Activated CD4-positive, alpha-beta T cell treated with anti-CD3 and anti-CD28 coated beads, Interleukin-2, amount 50 U/mL, for 24 hours (primary cell): ENCODE measurements around the gene SLC9B2.
A peak's percentile ranks its signal among the peaks of the same experiment; 100 is the strongest.

ENCODE experiments used
- DNase-seq, 2 donors: peaks; one replicate each; pipeline ENCODE4 v3.0.0-alpha.2; 2020; ENCODE audit warnings: low read depth in 1 of 2, low spot score in 1 of 2

The SLC9B2 gene

DNA sequence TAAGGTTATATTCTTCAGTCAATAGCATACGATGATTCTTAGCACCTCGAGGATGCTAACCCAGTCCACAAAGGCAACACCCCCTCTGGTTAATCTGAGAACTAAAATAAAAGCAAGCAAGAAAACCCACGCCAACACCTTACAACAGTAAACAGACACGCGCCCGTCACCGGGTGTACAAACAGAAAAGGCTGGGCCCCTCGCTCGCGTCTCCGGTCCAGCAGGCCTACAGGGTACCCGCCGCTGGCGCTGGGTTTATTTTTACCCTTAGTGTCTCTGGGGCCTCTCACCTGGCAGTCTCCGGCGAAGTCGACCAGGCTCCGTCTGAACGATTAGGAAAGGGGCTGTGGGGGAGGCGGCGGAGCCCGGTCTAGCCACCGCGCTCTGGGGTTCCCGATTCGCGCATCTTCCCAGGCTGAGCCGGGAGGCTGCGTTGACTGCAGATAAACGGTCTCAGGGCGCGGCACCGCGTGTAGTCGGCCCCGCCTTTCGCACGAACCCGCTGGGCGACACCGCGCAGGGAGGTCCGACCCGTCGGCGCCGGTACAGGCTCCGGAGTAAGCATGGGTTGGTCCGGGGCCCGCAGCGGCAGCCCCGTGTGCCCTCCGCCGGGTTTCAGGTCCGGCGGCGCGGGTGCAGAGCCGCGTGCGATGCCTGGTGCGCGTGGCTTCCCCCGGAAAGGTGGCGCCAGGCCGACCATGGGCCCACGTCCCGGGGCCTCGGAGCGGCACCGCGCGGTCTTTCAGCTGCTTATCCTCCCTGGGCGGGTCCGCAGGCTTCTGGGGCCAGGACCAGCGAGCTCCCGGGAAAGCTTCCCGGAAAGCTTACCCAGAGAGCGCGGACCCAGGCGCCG, 441 bp downstream of the SLC9B2 start:
- peak; percentile 46 to 58 for DNase-seq

DNA sequence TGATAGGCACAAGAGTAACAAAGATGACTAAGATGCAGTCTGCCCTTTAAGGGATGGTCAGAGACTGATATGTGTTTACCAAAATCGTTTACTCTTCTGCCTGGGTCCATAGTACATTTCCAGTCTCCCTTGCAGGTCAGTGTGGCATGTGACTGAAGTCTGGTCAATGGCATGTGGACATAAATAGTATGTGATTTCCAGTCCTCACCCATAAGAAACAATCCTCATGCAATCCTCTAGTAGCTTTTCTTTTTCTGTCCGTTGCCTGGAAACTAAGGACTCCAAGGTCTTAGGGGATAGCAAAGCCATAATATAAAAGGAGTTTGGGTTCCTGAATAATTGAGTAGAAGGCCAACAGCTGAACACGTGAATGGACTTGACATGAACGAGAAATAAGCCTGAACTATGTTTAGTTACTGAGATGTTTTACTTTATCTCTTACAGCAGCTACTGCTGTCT, 1.1 kb downstream of the SLC9B2 start:
- no peak for DNase-seq

DNA sequence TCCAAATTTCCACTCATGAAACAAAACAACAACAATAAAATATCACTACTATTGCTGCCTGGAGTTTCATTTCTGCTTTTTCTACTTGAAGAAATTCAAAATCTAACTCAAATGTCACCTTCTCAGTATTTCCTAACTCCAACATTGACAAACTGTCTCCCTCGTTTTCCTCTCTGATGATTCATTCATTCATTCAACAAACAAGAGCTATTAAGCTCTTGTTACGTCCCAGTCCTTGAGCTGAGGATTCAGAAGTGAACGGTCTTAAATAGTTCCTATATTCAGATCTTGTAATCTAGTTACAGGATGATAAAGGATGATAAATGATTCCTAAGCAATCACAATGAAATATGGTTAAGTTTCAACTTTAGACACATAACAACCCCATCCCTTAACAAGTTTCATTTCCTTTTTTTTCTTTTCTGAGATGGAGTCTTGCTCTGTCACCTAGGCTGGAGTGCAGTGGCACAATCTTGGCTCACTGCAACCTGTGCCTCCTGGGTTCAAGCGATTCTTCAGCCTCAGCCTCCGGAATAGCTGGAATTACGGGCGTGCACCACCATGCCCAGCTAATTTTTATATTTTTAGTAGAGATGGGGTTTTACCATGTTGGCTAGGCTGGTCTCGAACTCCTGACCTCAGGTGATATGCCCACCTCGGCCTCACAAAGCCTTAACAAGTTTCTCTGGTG, 1.7 kb downstream of the SLC9B2 start:
- no peak for DNase-seq

DNA sequence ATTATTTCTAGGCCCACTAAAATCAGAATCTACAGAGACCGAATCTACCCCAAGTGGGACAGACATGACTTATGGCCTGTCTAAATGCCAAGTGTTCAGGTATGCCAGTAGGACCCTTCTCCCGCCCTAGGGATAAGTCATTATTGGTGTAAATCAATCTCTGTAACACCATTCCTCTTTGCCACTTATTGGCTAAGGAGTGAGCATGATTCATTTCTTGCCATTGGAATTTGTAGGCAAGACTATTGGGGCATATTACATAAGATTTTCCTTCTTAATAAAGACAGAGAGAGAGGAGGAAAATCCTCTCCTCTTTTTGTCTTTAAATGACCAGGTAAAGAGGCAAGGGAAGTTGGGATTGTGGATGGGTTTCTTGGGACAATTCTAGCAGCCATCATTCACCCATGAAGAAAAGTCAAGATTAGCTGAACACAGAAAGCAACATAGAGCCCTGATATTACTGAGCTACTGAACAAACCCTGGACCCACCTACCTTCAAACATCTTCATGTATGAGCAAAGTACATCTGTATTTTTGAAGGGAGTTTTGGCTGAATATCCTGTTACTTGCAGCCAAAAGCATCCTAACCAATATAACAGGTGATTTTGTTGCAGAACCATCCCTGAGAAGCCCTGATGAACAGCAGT, 2.6 kb downstream of the SLC9B2 start:
- DNase-seq = no peak

DNA sequence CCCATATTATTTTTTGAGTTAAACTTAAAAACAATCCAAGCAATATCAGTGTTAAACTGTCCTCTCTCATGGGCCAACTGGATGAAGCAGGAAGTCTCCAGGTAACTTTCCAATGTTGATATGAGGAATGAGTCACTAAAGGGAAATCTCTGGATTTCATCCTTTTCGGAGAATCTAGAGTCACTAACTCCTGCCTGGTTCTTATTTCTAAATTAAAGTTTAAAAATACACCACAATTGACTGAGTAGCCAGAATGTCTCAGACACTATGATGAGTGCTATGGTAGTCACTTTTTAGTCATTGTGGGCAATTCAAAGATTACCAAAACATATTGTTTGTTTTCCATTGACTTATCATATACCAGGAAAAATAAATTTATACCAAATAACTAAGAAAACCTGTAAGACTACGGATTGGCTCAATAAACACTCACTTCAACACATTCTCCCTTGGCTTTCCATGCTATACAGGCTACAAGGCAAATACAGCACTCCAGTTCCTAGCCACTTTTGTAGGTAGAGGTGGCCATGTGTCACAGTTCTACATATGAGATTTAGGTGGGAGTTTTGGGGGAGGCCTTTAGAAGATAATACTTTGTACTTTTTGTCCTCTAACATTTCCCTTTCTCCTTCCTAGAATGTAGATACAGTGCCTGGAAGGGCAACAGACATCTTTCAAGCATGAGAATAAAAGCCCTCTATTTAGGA, 8.6 kb downstream of the SLC9B2 start:
- DNase-seq = no peak

DNA sequence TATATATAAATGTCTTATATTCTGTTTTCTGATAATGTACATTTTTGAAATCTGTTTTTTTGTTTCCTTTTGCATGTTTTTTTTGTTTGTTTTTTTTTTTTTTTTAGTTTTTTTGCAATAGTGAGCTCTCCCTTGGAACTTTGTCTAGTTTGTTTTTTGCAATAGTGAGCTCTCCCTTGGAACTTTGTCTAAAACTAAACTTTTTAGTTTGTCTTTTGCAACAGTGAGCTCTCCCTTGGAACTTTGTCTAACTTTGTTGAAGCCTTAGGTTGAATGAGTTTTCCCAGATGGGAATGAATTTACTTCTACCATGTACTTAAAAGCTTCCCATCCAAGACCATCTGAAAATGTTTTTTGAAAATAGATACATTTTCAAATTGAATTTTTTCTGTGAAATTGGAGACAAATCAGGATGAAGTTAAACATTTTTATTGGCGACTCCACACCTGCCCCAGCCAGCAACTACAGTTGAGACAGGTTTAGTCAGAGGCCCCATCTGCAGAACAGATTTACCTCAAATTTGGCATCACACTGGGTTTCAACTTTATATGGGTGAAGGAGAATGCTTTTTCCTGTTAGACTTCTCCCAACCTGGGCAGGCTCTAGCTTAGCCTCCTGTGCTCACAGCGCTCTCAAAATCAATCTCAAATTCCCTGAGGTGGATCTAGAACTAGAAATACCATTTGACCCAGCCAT, 16.0 kb downstream of the SLC9B2 start:
- DNase-seq = no peak

DNA sequence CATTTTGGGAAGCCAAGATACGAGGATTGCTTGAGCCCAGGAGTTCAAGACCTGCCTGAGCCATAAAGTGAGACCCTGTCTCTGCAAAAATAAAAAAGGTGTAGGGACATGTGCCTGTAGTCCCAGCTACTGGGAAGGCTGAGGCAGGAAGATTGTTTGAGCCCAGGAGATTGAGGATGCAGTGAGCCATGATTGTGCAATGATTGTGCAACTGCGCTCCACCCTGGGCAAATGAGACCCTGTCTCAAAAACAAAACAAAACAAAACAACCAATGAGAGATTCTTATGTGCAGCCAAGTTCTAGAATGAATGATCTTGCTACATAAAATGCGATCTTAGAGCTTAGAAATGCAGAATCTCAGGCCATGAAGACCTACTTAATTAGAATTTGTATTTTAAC, 22.5 kb downstream of the SLC9B2 start:
- DNase-seq = no peak

DNA sequence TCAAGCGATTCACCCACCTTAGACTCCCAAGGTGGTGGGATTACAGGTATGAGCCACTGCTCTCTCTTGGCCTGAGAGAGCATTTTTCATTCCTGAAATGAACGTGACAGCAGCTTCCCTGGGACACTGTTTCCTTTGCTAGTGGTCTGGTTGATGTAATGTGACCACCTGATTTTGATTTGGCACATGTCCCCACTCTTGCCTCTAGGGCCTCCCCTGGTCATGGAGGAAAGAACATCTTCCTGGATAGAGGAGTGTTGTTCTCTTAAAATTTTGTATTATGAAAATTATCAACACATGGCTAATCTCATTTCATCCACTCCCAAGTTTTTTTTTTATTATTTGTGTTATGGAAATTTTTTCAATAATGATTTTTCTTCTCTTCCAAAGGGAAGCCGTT, 23.8 kb downstream of the SLC9B2 start:
- no peak for DNase-seq

DNA sequence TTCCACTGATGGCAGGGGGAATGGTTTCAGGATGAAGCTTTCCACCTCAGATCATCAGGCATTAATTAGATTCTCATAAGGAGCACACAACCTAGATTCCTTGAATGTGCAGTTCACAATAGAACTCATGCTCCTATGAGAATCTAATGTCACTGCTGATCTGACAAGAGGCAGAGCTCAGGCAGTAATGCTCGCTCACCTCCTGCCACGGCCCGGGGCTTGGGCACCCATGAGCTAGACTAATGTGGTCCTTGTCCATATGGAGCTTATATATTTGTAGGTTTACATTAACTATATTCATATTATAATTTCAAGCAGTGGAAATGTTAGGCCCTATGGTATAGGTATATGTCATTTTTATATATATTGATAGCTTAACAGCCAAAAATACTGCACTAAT, 24.4 kb downstream of the SLC9B2 start:
- no peak for DNase-seq

DNA sequence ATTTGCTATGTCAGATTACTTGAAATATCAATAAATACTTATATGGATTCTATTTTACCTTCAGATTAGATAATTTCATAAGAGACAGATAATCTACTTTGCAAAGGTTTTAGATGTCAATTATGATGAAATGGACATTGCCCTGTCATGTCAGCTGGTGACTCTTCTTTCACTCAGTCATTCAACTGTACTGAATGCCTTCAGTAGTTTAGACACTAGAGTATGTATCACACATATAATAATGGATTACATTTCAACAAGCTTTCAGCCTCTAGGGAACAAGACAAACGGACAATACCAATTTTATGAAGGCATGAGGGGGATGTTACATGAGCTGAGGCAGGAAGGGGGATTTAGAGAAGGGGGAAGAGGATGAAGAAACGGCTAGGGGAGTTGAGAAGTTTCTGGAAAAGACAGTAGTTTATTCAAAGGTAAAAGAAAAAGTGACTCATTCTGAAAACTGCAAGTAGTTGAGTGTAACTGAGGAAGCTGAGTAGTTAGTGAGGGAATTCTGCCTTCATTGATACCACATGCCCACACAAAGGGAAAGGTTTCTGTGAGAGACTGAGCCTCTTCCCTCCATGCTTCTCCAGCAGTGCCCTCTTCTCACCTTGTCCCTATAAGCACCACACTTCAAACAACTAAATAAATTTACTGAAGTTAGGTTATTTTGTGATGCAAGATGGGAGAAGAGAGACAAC, 25.7 kb downstream of the SLC9B2 start:
- DNase-seq = no peak

DNA sequence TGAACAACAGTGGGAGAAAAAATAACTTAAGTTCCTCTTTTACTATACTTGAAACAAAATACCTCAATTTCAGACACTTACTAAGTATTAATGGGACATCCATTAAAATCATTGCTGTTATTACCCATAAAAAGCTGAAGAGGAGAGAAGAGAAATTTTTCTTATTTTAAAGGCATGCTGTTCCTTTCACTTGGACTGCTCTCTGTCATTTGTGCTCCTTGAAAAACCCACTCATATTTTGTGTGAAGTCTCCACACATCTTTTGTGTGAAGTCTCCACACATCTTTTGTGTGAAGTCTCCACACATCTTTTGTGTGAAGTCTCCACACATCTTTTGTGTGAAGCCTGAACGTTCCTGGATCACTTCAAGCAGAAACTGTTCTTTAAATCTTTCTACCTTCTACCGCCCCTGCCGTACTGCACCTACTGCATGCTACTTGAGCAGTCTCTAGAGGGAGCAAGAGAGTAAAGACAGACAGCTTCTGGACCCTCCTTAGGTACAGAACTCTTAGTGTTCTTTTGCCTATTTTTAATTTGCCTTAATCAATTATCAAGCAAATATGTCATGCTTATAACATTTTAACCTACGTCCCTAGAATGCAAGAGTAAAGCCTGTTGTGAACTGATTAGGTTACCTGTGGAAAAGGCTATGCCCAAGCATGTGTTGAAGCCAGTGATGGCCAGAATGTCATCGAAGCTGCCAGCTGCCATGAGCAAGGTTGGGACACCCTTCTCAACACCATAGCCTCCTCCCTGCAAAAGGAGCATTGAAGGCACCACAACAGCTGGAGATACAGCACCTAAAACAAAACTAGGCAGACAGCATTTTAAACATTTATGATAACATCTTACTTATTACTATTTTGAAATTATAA, 29.9 kb downstream of the SLC9B2 start:
- peak in 1 of 2 donors; percentile 10 for DNase-seq

DNA sequence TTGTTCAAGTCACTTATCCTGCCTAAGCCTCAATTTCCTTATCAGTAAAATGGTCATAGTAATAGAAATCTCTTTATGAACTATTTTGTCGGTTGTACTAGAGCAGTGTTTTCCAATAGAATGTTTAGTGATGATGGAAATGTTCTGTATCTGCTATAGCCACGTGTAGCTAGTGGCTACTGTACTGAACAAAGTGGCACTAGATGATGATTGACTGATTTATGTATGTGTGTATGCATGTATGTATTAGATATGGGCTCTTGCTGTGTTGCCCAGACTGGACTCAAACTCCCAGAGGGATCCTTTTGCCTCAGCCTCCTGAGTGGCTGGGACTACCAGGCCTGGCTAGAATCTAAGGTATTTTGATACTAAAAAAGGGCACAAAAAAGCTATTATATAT, 32.4 kb downstream of the SLC9B2 start:
- no peak for DNase-seq

DNA sequence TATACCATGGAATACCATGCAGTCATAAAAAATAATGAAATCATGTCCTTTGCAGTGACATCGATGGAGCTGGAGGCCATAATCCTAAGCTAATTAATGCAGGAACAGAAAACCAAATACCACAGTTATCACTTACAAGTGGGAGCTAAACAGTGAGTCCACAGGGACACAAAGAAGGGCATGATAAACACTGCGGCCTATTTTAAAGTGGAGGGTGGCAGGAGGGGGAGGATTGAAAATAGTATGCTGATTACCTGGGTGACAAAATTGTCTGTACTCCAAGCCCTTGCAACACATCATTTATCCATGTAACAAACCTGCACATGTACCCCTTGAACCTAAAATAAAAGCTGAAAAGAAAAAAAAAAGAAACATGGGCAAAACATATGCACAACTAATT, 40.4 kb downstream of the SLC9B2 start:
- no peak for DNase-seq

DNA sequence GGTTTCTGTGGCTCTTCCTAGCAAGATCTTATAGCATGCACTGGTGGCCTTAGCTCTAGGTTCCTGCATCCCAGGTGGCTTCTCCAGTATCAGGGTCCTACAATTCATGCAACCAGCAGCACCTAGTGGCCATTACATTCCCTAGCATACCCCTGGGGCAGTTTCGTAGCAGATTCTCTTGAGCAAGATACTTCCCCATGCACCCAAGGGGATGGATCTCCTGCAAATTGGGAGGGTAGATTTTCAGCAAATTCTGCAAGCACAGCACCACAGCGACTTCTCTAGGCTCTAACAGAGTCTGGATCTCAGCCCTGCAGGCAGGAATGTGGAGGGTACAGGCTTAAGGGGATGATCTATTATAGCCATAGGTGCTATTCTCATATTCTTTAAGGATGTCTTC, 44.0 kb downstream of the SLC9B2 start:
- DNase-seq = no peak

DNA sequence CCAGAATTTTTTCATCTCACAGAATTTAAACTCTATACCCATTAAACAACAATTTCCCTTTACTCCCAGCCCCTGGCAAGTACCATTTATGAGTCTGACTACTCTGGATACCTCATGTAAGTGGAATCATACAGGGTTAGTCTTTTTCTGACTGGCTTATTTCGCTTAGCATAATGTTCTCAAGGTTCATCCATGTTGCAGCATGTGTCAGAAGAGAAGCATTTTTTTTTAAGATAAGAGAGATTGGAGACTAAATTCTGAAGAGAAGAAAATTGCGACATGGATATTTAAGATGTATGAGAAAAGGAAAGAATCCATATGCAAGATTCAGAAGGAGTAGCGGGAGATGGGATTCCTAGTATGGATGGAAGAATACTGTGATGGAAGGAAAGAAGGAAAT, 45.8 kb downstream of the SLC9B2 start:
- DNase-seq = no peak

DNA sequence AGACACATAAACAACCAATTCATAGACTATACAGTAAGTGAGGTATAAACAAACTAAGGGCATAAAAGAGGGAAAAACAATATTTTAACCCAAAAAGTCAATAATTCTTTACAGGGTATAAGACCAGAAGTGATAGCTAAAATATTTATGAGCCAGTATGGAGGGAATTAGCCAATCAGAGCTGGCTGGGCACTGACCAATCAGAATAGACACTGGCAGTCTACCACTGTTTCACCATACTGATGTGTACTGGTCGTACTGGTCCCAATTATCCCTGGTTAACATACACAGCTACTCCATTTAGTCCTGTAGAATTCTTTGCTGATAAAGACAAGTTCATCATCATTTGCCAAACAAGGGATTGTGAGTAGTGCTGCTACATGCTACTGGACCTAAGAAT, 47.3 kb downstream of the SLC9B2 start:
- no peak for DNase-seq

DNA sequence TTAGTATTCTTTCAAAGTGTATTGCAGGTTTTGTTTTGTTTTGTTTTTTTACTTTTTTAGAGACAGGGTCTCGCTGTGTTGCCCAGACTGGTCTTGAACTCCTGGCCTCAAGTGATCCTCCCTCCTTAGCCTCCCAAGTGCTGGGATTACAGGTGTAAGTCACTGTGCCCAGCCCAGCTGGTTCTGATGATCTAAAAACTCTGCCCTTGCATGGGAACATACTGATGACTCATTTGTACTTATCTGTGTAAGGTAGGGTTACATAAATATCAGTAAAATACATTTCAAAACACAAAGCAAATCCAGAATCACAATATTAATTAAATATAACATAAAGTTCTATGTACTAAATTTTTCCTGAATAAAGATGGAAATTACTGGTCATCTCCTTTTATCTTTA, 49.7 kb downstream of the SLC9B2 start:
- no peak for DNase-seq

DNA sequence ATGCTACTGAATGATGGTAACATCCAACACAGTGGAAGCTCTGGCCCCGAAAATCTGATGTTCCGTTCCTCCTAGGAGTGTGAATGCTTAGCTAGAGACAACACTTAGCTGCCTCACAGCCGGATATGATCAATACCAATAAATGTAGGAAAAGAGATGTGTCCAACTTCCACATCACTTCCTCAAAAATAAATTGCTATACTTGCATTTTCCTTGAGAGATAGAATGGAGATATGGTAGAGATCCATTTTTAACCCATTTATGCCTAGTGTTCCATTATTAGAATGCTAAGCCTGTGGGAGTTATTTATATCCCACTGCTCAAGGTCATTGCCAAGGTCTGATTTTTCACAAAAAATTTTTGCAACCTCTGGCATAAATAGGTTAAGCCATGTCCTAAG, 51.6 kb downstream of the SLC9B2 start:
- DNase-seq = no peak

DNA sequence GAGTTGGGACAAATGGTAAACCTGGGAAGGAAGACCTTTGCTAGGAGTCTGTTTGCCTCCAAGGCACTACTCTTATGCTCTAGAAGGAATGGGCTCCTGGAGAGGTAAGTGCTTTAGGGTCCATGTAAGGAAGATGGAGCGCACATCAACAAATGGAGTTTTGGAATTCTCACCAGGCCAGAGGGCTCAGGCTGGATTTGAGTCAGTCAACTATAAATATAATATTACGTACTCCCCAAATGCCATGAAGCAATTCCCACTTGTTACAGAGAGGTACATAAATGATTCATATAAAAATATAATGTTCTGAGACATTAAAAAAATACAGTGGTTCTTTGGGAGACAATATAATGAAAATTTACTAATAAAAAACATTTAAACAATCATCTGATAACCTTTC, 55.4 kb downstream of the SLC9B2 start:
- no peak for DNase-seq
